ENCODE data around the gene RPS6KA2.

Gene RPS6KA2

GRCh38 chr6:166446567-166447065, 180.4 kb downstream of the RPS6KA2 start:
- TF ChIP-seq CTCF (IDR thresholded peaks at IDR 0.05) = no peak
- Histone ChIP-seq H3K9me3 (no peaks in the 10 kb centered on the region), H3K36me3 (peaks cover 0 to 54% (median 22%) of the 10 kb centered on the region in 3 donors), H3K27ac (no peak overlapping the region), H3K27me3 (no peaks in the 10 kb centered on the region), H3K4me1 (no peaks in the 10 kb centered on the region), H3K4me3 (no peak overlapping the region)
- no peak for DNase-seq
- intact Hi-C loops (cut with DNase I; ENCODE audit: low total_unique reads) = no loop called here

GRCh38 chr6:166446146-166446545, 180.9 kb downstream of the RPS6KA2 start:
- no peak for TF ChIP-seq CTCF (IDR thresholded peaks at IDR 0.05)
- Histone ChIP-seq H3K27me3 (no peaks in the 10 kb centered on the region), H3K36me3 (peaks cover 0 to 57% (median 22%) of the 10 kb centered on the region in 3 donors), H3K4me1 (no peaks in the 10 kb centered on the region), H3K9me3 (no peaks in the 10 kb centered on the region), H3K27ac (no peak overlapping the region), H3K4me3 (no peak overlapping the region)
- no peak for DNase-seq
- intact Hi-C loops (cut with DNase I; ENCODE audit: low total_unique reads) = no loop called here

GRCh38 chr6:166444446-166444845, 182.6 kb downstream of the RPS6KA2 start:
- Histone ChIP-seq H3K4me3 (no peak overlapping the region), H3K27ac (no peak overlapping the region), H3K36me3 (peaks cover 0 to 56% (median 22%) of the 10 kb centered on the region in 3 donors), H3K9me3 (no peaks in the 10 kb centered on the region), H3K27me3 (no peaks in the 10 kb centered on the region), H3K4me1 (no peaks in the 10 kb centered on the region)
- intact Hi-C loops (cut with DNase I; ENCODE audit: low total_unique reads) = no loop called here
- DNase-seq = no peak
- no peak for TF ChIP-seq CTCF (IDR thresholded peaks at IDR 0.05)

- no peak for TF ChIP-seq CTCF (IDR thresholded peaks at IDR 0.05)
- peaks cover 0 to 43% (median 14%) of the 10 kb centered on the region in 3 donors for H3K36me3 ChIP-seq
- DNase-seq = no peak
- intact Hi-C loops (cut with DNase I; ENCODE audit: low total_unique reads) = no loop called here
- H3K4me1 ChIP-seq = no peaks in the 10 kb centered on the region
- no peaks in the 10 kb centered on the region for H3K9me3 ChIP-seq
- H3K27ac ChIP-seq = no peak overlapping the region
- no peak overlapping the region for H3K4me3 ChIP-seq
- H3K27me3 ChIP-seq = no peaks in the 10 kb centered on the region
Observed at GRCh38 chr6:166443166-166443565, 183.9 kb downstream of the RPS6KA2 start.

GRCh38 chr6:166442131-166442685, 184.8 kb downstream of the RPS6KA2 start:
- Histone ChIP-seq H3K36me3 (peaks cover 0 to 36% (median 14%) of the 10 kb centered on the region in 3 donors), H3K9me3 (no peaks in the 10 kb centered on the region), H3K27ac (no peak overlapping the region), H3K4me1 (no peaks in the 10 kb centered on the region), H3K4me3 (no peak overlapping the region), H3K27me3 (no peaks in the 10 kb centered on the region)
- intact Hi-C loops (cut with DNase I; ENCODE audit: low total_unique reads) = no loop called here
- no peak for TF ChIP-seq CTCF (IDR thresholded peaks at IDR 0.05)
- DNase-seq = no peak
